22Rv1 (cell line): Measurements from ENCODE around the gene LRCH1.

ENCODE experiments used
- H3K27ac ChIP-seq: fragments of 450-650 bp; 2 replicates; pipeline ENCODE4 v1.5.1; 2017
- ZFX ChIP-seq: fragments of 450-650 bp; IDR thresholded peaks from 2 replicates; pipeline ENCODE4 v1.6.1; 2017; ENCODE audit warnings: antibody characterized with exemption, borderline replicate concordance
- TF ChIP-seq, protein P1 (sequence below): fragments of 450-650 bp; IDR thresholded peaks from 2 replicates; pipeline ENCODE4 v1.5.1; 2017; ENCODE audit warnings: mild to moderate bottlenecking

The LRCH1 gene

DNA sequence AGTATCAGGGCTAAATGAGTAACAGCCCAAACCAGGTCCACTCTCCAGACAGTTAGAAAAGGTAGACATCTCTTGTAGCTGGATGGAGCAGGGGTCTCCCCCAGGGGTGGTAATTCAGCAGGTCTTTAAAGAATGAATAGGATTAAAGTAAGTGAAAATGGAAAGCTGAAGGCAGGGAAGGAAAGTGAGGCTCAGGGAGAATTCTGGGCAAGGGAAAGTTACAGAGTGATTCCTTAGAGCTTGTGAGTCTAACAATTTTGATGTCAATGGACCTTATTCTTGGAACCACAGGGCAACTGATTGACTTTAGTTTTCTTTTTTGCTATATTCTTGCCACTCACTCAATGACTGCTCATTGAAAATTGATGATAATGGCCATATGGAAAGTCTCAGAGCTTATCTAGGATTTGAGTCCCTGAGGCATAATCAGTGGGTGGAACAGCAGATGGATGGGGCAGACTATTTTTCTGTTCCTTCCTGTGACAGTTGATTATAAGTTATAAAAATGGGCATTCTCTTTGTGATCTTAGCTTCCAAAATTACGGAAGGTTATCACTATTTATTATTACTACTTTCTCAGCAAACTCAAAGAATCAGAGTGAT, 76.9 kb downstream of the LRCH1 start:
- no peak overlapping the region for H3K27ac ChIP-seq
- TF ChIP-seq, protein P1, sequence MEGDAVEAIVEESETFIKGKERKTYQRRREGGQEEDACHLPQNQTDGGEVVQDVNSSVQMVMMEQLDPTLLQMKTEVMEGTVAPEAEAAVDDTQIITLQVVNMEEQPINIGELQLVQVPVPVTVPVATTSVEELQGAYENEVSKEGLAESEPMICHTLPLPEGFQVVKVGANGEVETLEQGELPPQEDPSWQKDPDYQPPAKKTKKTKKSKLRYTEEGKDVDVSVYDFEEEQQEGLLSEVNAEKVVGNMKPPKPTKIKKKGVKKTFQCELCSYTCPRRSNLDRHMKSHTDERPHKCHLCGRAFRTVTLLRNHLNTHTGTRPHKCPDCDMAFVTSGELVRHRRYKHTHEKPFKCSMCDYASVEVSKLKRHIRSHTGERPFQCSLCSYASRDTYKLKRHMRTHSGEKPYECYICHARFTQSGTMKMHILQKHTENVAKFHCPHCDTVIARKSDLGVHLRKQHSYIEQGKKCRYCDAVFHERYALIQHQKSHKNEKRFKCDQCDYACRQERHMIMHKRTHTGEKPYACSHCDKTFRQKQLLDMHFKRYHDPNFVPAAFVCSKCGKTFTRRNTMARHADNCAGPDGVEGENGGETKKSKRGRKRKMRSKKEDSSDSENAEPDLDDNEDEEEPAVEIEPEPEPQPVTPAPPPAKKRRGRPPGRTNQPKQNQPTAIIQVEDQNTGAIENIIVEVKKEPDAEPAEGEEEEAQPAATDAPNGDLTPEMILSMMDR, result no peak
- no peak for TF ChIP-seq ZFX

DNA sequence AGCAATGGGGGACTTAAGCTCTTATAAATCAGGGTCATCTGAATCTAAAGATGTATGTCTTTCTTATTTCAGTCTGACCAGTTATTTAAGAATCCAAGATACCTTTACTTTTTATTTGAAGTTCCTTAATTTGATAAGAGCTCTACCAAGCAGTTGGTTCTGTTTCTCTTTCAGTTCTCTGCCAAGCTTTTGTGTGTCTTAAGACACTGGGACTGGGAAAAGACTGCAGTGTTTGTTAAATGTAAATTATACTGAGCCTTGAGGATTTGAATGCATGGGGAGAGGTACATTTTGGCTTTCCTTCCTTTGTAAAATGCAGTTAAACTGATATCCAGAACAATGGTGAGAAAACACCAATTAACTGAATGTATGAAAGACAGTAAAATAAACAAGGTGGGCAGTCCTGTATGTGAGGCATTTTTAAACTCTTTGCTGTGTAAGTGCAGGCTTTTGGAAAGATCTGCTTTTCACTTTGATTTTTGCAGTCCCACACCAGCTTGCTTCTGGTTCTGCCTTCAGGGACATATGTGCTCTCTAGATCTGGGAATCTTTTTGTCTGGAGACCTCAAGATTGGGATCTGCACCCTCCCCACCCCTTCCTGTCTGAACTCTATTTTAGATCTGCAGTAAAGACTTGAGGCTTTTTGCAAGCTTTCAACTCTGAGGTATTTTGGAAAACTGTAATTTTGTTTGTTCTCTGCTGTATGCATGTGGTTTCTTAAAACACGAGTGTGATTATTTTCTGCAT, 77.6 kb downstream of the LRCH1 start:
- H3K27ac ChIP-seq, result no peak overlapping the region
- TF ChIP-seq, protein P1, result no peak
- no peak for TF ChIP-seq ZFX

DNA sequence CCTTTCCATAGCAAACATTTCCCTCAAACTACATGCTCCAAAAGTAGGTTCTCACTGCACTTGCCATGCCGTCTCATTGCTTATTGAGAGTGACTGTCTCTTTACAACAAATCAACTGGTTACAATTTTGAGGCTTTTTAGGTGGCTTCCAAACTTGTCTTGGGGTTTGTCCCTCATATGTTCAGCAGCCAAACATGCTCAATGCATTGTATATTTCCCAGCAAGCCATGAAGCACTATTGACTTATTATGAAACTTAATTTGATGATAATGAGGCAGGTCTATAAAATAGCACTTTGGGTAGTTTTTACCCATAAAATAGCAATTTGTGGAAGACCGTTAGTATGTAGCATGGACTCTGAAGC, 78.2 kb downstream of the LRCH1 start:
- TF ChIP-seq, protein P1, result no peak
- no peak for TF ChIP-seq ZFX
- no peak overlapping the region for H3K27ac ChIP-seq

DNA sequence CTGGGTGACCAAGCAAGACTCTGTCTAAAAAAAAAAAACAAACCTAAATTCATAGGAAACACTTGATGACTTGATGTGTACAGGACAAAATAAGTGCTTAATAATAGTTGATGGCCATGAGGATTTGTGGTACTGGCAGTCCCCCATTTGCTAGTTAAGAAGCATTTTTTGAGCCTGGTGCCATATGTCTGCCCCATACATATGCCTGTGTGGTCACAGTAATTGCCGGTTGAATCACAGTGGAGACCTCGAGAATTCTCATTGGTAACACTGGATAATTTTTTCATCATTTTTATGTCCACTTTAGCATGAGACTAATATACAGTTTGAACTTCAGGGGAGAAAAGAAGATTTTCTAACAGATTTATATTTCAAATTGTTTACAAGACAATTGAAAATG, 79.2 kb downstream of the LRCH1 start:
- no peak overlapping the region for H3K27ac ChIP-seq
- TF ChIP-seq, protein P1, result no peak
- no peak for TF ChIP-seq ZFX

DNA sequence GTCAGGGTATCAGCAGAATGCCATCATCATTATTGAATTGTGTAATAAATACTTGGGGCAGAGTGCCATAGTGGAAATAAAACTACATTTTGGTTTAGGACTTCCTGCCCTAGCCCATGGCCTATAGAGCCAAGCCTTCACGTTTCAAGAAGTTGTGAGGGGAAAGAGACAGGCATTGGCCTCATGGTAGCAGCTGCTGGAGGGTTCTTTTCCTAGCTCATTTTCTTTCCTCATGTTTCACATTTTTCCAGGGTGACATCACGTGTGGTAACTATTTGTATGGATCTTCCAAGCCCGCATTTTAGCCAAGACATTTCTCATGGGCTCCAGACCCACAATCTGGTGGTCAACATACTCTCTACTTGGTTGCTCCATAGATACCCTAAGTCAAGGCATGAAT, 80.4 kb downstream of the LRCH1 start:
- H3K27ac ChIP-seq, result no peak overlapping the region
- no peak for TF ChIP-seq ZFX
- TF ChIP-seq, protein P1, result no peak

DNA sequence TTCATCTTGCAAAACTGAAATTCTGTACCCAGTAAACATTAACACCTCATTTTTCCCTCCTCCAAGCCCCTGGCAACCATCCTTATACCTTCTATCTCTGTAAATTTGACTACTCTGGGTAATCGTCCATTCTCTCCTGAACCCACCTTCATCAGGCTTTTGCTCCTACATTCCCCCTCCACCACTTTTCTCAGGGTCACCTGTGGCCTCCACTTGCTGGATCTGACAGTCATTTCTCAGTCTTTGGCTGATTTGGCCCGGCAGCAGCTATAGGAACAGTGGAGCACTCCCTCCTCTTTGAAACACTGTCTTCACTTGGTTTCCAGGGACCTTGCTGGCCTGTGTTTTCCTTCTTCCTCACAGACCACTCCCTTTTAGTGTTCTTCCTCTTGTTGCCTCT, 83.5 kb downstream of the LRCH1 start:
- TF ChIP-seq, protein P1, result no peak
- no peak for TF ChIP-seq ZFX
- H3K27ac ChIP-seq, result no peak overlapping the region

DNA sequence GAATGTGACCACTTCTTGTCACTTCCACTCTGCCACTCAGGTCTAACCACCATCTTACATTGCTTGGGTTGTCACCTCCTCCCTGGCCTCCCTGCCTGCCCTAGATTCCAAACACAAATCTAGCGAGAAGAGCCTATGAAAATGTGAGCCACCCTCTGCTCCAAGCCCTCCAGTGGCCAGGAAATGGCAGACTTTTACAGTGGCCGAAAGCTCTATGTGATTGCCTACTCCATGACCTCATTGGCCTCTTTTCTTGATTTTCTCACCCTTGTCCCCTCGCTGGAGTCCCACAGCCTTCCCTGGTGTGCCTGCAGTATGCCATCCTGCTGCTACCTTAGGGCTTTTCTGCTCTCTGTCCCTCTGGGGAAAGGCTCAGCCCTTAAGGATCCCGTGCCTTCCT, 84.2 kb downstream of the LRCH1 start:
- H3K27ac ChIP-seq, result no peak overlapping the region
- TF ChIP-seq, protein P1, result no peak
- no peak for TF ChIP-seq ZFX
